ENCODE measurements around the gene VAV3.
A peak's percentile ranks its signal among the peaks of the same experiment; 100 is the strongest.
"Not testable (repeated sequence)": the region's sequence is repeated elsewhere in the genome, so short reads cannot be mapped to it uniquely, and the experiment has no call there.

Gene VAV3

DNA sequence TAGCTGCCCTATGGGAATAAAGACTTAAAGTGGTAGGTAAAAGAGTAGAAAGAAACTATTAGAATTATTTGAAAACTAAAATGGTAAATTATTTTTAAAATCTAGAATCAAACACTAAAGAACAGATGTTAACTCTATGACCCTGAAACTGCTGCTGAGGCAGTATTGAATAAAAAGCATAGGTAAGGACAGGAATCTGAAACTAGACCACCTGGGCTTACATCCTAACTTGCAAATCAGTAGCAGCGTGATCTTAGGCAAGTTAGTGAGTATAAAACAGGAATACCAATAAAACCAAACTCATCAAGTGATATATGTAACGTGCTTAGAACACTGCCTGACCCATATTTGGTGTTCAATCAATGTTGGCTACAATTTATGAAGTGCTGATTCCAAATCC is 257.9 kb downstream of the VAV3 start:
- no peak for DNase-seq

DNA sequence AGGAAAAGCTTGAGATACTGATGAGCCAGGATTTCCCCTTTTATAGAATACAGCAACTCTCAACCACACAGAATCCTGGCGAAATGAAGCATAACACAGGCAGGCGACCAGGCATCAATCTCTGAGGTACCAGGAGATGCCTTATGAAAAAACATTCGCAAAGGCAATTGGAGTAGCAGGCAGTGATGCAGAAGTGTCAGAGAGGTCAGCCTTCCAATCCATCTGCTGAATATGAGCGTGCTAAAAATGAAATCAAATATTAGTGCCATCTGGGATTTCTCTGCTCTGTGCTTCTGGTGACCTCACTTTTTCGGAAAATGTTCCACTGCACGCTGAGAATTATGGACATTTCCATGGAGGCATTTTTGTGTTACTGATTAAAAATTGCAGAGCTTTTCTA is 258.8 kb downstream of the VAV3 start:
- DNase-seq: no peak

GRCh38 chr1:107704911-107705310 is 260.1 kb downstream of the VAV3 start:
- DNase-seq: no peak

DNA sequence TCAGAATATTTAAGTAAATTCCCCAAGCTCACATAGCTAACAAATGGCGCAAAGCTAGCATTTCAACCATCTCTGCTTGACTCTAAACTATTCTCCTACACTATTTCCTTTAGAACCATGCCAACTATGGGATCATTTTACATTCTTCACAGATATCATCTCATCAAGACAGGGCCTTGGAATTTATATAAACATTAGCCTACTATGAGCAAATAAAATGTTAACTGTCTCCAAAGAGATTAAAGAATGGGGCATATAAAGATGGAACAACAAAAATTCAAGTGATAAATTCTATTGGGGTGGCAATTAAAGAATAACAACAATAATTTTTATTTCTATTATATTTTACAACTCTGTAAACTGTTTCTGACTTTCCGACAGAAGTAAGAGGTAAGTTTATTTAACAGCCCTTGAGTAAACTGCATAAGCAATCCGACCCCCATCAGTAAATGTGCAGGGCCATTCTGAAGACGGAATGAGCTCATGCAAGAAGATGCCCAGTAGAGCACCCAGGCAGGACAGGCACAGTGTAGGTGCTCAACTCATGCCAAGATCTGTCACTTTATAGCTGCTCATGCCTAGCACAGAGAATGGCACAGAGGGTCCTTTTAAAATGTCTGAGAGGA is 261.9 kb downstream of the VAV3 start:
- DNase-seq: no peak

- DNase-seq: not testable (repeated sequence)
Observed at GRCh38 chr1:107700651-107701050, 264.3 kb downstream of the VAV3 start.

DNA sequence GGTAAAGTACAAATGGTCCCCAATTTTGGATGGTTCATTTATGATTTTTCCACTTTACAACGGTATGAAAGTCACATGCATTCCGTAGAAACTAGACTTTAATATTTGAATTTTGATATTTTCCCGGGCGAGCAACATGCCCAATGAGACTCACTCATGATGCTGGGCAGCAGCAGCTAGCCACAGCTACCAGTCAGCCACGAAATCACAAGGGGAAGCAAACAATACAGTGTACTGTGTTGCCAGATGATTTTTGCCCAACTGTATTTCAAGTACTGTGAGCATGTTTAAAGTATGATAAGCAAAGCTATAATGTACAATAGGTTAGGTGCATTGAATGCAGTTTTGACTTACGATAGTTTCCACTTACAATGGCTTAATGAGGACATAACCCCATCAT is 266.8 kb downstream of the VAV3 start:
- DNase-seq: no peak

GRCh38 chr1:107695341-107695740 is 269.6 kb downstream of the VAV3 start:
- DNase-seq: no peak

GRCh38 chr1:107692580-107693345 is 272.2 kb downstream of the VAV3 start:
- DNase-seq: peak; percentile 22 to 31

GRCh38 chr1:107691540-107691939 is 273.4 kb downstream of the VAV3 start:
- DNase-seq: no peak

- no peak for DNase-seq
Observed at GRCh38 chr1:107690491-107690890, 274.5 kb downstream of the VAV3 start.

DNA sequence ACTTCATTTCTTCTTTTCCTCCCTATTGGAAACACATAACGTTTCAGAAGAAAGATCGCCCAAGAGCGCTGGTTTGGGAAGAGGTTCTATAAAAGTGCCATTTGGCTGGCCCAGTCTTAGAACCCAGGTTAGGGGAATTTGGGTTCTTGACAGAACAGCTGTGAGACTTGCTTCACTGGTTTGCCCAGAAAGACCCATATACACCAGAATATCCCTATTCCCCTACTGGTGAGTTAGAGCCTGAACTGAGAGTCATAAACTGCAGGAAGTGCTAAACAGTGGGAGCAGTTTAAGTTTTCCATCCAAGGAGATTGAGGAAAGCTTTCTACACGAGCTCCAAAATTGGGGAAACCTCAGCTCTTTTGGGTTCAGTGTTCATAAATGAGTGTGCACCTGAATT is 275.2 kb downstream of the VAV3 start:
- DNase-seq: no peak

DNA sequence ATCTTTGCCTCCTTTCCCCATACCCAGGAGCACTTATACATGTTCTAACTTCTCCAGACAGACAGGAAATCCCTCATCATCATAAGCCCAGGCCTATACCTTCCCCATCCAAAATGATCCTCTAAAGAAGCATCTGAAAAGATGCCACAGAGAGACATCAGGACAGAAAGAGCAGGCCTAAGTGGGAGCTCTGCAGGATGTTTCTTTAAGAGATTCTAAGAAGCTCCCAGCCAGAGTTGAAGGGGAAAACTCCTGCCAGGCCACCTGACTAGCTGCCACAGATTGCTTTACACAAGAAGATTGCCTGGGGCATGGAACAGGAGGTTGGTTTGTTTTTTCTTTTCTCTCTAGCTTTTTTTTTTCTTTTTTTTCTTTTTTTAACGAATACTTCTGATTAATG is 275.8 kb downstream of the VAV3 start:
- no peak for DNase-seq

GRCh38 chr1:107687849-107688753 is 276.9 kb downstream of the VAV3 start:
- no peak for DNase-seq

DNA sequence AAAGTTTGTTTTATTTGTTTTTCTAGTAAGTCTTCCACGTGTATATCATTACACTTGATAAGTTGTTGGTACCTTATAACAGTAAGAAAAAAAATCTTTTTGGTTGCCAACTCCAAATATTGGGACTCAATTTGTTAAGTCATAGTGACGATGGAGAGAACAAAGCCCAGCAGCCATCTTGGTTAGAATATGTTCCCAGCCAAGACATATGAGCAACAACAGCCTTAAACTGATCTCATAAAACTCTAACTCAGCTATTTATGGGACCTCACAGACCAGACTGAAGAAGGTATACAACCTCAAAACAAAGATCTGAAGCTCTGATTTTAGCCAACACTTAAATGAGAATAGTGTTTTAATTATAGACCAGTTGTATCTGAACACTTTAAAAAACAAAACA is 281.3 kb downstream of the VAV3 start:
- no peak for DNase-seq

DNA sequence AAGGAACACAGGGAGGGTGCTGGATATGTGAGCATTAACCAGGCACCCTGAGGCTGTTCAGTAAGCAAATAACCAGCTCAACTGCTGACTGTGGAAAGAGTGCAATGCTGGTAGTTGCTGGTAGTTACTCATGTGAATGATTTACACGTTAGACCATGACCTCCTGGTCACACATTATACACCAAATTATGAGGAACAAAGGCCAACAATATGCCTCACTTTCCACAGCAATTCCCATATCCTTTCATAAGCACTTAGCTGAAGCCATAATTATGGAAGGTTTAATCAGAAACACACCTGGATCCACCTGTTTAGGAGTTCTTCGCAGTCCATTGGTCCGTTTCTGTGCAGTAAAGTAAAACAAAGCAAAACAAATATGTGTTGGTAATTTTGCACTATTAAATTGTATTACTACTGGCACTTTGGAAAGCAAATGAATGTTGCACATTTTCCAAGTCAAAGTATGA is 281.8 kb downstream of the VAV3 start:
- peak; percentile 70 to 77 for DNase-seq

GRCh38 chr1:107682467-107682866 is 282.5 kb downstream of the VAV3 start:
- DNase-seq: no peak

DNA sequence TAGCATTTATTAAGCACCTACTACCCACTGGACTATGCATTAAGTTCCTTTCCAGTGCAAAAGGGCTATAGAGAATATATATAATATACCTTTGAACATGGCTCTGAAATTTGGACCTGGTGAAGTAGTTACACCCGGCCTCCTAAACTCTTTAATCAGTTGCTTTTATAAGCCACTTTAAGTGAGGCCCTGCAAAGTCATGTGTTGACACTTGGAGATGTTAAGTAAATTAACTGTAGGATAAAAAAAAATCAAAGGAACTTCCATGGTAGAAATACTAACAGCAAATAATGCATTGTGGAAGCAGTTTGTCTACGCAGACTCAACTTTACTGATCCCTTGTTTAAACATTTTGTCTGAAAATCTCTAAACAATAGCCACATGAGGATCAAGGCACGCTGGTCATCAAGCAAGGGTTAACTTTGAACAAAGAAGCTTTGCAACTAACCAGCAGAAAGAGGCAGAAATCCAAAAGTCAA is 283.9 kb downstream of the VAV3 start:
- no peak for DNase-seq

DNA sequence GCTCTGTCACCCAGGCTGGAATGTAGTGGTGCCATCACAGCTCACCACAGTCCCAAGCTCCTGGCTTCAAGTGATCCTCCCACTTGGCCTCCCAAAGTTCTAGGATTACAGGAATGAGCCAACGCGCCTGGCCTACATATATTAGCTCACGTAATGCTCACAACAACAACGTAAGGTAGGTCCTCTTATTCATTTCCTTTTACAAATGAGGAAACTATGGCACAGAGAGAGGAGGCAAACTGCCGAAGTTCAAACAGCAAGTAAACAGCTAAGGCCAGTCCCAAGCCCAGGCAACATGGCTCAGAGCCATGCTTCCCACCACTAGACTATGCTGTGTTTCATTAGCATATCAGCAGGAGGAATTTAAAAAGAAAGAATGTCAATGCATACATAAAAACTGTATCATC is 284.4 kb downstream of the VAV3 start:
- DNase-seq: no peak

GRCh38 chr1:107679411-107679953 is 285.5 kb downstream of the VAV3 start:
- DNase-seq: no peak

DNA sequence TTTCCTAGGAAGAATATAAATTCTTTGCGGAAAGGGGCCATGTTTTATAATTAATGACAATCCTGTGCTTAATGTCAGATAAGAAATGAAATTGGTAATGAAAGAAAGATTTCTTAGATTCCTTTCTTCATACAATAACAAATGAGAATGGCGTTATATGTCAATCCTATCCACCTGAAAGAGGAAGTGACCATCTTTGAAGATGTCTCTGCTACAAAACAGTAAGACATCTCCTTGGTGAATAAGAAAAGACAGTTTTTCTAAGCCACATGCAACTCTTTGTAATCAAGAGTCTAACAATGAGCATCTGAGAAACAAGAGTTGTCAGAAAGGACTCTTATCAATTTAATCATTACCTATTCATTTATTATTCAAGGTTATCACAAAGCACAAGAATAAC is 286.0 kb downstream of the VAV3 start:
- no peak for DNase-seq

DNA sequence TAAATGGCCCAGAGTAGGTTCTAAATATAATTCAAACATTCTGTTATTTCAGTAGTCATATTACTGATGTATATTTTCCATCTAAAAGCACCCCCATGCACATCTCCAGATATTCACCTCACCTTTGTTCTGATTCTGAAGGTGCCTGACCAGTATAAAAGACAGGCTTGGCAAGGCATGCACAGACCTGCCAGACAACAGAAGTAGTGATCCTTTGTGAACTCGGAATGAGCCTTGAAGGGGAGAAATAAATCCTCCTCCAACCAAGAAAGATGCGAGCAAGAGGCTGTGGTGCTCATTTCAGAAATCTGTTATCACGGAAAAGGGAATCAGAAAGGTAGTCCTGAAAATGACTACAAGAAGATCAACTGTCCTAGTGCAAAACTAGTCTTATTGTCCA is 287.3 kb downstream of the VAV3 start:
- DNase-seq: no peak

GRCh38 chr1:107674486-107674885 is 290.5 kb downstream of the VAV3 start:
- DNase-seq: no peak

DNA sequence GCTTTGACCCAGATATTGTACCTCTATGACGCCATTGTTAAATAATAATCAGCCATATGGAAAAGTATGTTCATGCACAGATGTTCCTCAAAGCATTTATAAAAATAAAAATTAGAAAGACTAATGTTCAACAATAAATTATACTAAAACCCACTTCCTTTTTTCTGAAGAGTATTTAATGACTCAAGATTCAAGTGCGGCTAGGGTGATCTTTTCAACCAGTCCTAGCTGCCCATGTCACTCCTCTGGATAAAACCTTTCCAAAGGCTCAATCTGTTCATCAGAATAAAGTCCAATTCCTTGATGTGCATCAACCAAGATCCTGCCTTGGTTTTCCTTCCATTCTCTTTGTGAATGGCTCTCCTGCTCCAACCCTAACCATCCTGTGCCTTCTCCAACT is 292.0 kb downstream of the VAV3 start:
- DNase-seq: no peak
